ENCODE results near the gene NFKB2.

The NFKB2 gene

GRCh38 chr10:102423372-102423968, 28.0 kb downstream of the NFKB2 start:
- DNase-seq: no peak

- DNase-seq: no peak
Observed at GRCh38 chr10:102424145-102424544, 28.6 kb downstream of the NFKB2 start.

GRCh38 chr10:102424916-102425315, 29.4 kb downstream of the NFKB2 start:
- no peak for DNase-seq

- no peak for DNase-seq
Observed at GRCh38 chr10:102425444-102425843, 29.9 kb downstream of the NFKB2 start.

- no peak for DNase-seq
Observed at GRCh38 chr10:102426803-102427287, 31.3 kb downstream of the NFKB2 start.

- DNase-seq: no peak
Observed at GRCh38 chr10:102429468-102429867, 34.0 kb downstream of the NFKB2 start.

GRCh38 chr10:102431452-102432124, 36.1 kb downstream of the NFKB2 start:
- no peak for DNase-seq

- peak; percentile 93 for DNase-seq
Observed at GRCh38 chr10:102432162-102432950, 36.9 kb downstream of the NFKB2 start, which contains the start of gene CUEDC2. CUEDC2 (minus strand) TSS chr10:102432574; CDS start chr10:102425188, 7,386 bp downstream.

GRCh38 chr10:102433619-102434046, 38.1 kb downstream of the NFKB2 start:
- DNase-seq: no peak

GRCh38 chr10:102434394-102435132, 39.1 kb downstream of the NFKB2 start:
- no peak for DNase-seq

- no peak for DNase-seq
Observed at GRCh38 chr10:102435133-102435497, 39.6 kb downstream of the NFKB2 start.

- no peak for DNase-seq
Observed at GRCh38 chr10:102435529-102436233, 40.2 kb downstream of the NFKB2 start.

GRCh38 chr10:102436312-102436711, 40.8 kb downstream of the NFKB2 start:
- no peak for DNase-seq

GRCh38 chr10:102437515-102437914, 42.0 kb downstream of the NFKB2 start:
- DNase-seq: no peak

- DNase-seq: no peak
Observed at GRCh38 chr10:102438374-102438773, 42.9 kb downstream of the NFKB2 start.

GRCh38 chr10:102444851-102445250, 49.3 kb downstream of the NFKB2 start:
- DNase-seq: no peak

- peak; percentile 78 for DNase-seq
Observed at GRCh38 chr10:102449321-102450123, 54.0 kb downstream of the NFKB2 start.

GRCh38 chr10:102450124-102450373, 54.5 kb downstream of the NFKB2 start:
- DNase-seq: no peak

GRCh38 chr10:102450374-102451104, 55.0 kb downstream of the NFKB2 start:
- DNase-seq: peak; percentile 81

- DNase-seq: no peak
Observed at GRCh38 chr10:102451105-102451969, 55.8 kb downstream of the NFKB2 start, which contains the start of gene C10orf95. C10orf95 (minus strand) TSS chr10:102451543; CDS start chr10:102451093, 450 bp downstream.
